ENCODE data around the gene NUPR1. TPM values are rescaled to one million over a fixed set of nuclear protein-coding genes. Genes with fewer than 3 reads are reported as not detected.

The NUPR1 gene
- total and polyA plus RNA-seq, 4 donors, result 8.0 to 828 (median 202) TPM

GRCh38 chr16:28498666-28499381, 40.0 kb downstream of the NUPR1 start:
- H3K9me3 ChIP-seq (ENCODE audit: control insufficient read depth in 4 of 4, insufficient read depth in 3 of 4, low read length in 3 of 4), result no peaks in the 10 kb centered on the region
- 87 to 94% methylated on average over 15 of the region's 15 CpGs for WGBS, 2 donors
- H3K4me3 ChIP-seq, result no peak overlapping the region
- DNase-seq, result no peak
- H3K27ac ChIP-seq (ENCODE audit: low read depth in 1 of 2, low read length in 1 of 2), result no peak overlapping the region
- H3K9ac ChIP-seq (ENCODE audit: insufficient read depth in 1 of 2, low read length in 2 of 2), result no peak overlapping the region
- no peaks in the 10 kb centered on the region for H3K4me1 ChIP-seq (ENCODE audit: control insufficient read depth in 5 of 5, insufficient read depth in 5 of 5, low read length in 5 of 5)
- no peaks in the 10 kb centered on the region for H3K36me3 ChIP-seq (ENCODE audit: control insufficient read depth in 4 of 4, insufficient read depth in 4 of 4, low read length in 4 of 4)
- TF ChIP-seq, protein P1, sequence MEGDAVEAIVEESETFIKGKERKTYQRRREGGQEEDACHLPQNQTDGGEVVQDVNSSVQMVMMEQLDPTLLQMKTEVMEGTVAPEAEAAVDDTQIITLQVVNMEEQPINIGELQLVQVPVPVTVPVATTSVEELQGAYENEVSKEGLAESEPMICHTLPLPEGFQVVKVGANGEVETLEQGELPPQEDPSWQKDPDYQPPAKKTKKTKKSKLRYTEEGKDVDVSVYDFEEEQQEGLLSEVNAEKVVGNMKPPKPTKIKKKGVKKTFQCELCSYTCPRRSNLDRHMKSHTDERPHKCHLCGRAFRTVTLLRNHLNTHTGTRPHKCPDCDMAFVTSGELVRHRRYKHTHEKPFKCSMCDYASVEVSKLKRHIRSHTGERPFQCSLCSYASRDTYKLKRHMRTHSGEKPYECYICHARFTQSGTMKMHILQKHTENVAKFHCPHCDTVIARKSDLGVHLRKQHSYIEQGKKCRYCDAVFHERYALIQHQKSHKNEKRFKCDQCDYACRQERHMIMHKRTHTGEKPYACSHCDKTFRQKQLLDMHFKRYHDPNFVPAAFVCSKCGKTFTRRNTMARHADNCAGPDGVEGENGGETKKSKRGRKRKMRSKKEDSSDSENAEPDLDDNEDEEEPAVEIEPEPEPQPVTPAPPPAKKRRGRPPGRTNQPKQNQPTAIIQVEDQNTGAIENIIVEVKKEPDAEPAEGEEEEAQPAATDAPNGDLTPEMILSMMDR (IDR thresholded peaks at IDR 0.05; ENCODE audit: control extremely low read depth, extremely low read depth), result no peak
- ATAC-seq (ENCODE audit: insufficient read depth, low FRiP score), result no peak
- no peaks in the 10 kb centered on the region for H3K27me3 ChIP-seq (ENCODE audit: control insufficient read depth in 3 of 3, insufficient read depth in 3 of 3, low read length in 2 of 3)

- H3K36me3 ChIP-seq (ENCODE audit: control insufficient read depth in 4 of 4, insufficient read depth in 4 of 4, low read length in 4 of 4), result no peaks in the 10 kb centered on the region
- no peak overlapping the region for H3K9ac ChIP-seq (ENCODE audit: insufficient read depth in 1 of 2, low read length in 2 of 2)
- no peaks in the 10 kb centered on the region for H3K27me3 ChIP-seq (ENCODE audit: control insufficient read depth in 3 of 3, insufficient read depth in 3 of 3, low read length in 2 of 3)
- no peaks in the 10 kb centered on the region for H3K9me3 ChIP-seq (ENCODE audit: control insufficient read depth in 4 of 4, insufficient read depth in 3 of 4, low read length in 3 of 4)
- 87 to 89% methylated on average over 33 of the region's 33 CpGs for WGBS, 2 donors
- DNase-seq (no peak), ATAC-seq (ENCODE audit: insufficient read depth, low FRiP score) (no peak)
- H3K4me3 ChIP-seq, result no peak overlapping the region
- H3K4me1 ChIP-seq (ENCODE audit: control insufficient read depth in 5 of 5, insufficient read depth in 5 of 5, low read length in 5 of 5), result no peaks in the 10 kb centered on the region
- H3K27ac ChIP-seq (ENCODE audit: low read depth in 1 of 2, low read length in 1 of 2), result no peak overlapping the region
- TF ChIP-seq, protein P1 (IDR thresholded peaks at IDR 0.05; ENCODE audit: control extremely low read depth, extremely low read depth), result no peak
Measured at GRCh38 chr16:28497861-28498599, 40.7 kb downstream of the NUPR1 start.

GRCh38 chr16:28497386-28497785, 41.4 kb downstream of the NUPR1 start:
- Histone ChIP-seq H3K9me3 (ENCODE audit: control insufficient read depth in 4 of 4, insufficient read depth in 3 of 4, low read length in 3 of 4) (no peaks in the 10 kb centered on the region), H3K36me3 (ENCODE audit: control insufficient read depth in 4 of 4, insufficient read depth in 4 of 4, low read length in 4 of 4) (no peaks in the 10 kb centered on the region), H3K27ac (ENCODE audit: low read depth in 1 of 2, low read length in 1 of 2) (no peak overlapping the region), H3K9ac (ENCODE audit: insufficient read depth in 1 of 2, low read length in 2 of 2) (no peak overlapping the region), H3K27me3 (ENCODE audit: control insufficient read depth in 3 of 3, insufficient read depth in 3 of 3, low read length in 2 of 3) (no peaks in the 10 kb centered on the region), H3K4me3 (no peak overlapping the region), H3K4me1 (ENCODE audit: control insufficient read depth in 5 of 5, insufficient read depth in 5 of 5, low read length in 5 of 5) (no peaks in the 10 kb centered on the region)
- TF ChIP-seq, protein P1 (IDR thresholded peaks at IDR 0.05; ENCODE audit: control extremely low read depth, extremely low read depth), result no peak
- ATAC-seq (ENCODE audit: insufficient read depth, low FRiP score) (no peak), DNase-seq (no peak)
- 89 to 95% methylated on average over 9 of the region's 9 CpGs for WGBS, 2 donors

Data from lung (tissue), 12 donors.